GM23338 (cell line): ENCODE results near the gene KRTAP12-2. TPM values are rescaled to one million over a fixed set of nuclear protein-coding genes. Genes with fewer than 3 reads are reported as not detected.

Experiments
- ATAC-seq: fragments of 200-7000 bp; cut with Tn5 transposase; 3 replicates; pipeline ENCODE4 v1.9.1; 2020
- DNase-seq: peaks from one replicate; pipeline ENCODE4 v3.0.0-alpha.2; 2015; ENCODE audit warnings: low spot score
- H2AFZ ChIP-seq: fragments of 200-600 bp; sonication (generic); 2 replicates; pipeline ENCODE4 v1.8.0; 2016; ENCODE audit warnings: antibody characterized with exemption, mild to moderate bottlenecking, moderate library complexity
- H3F3A ChIP-seq: fragments of 200-600 bp; sonication (generic); replicated peaks from 2 replicates; pipeline ENCODE4 v1.8.0; 2017; ENCODE audit warnings: antibody characterized with exemption, mixed run types, low read depth
- H3K27ac ChIP-seq: fragments of 200-600 bp; sonication (generic); 2 replicates; pipeline ENCODE4 v1.6.1; 2016; ENCODE audit warnings: low read depth
- H3K27me3 ChIP-seq: fragments of 200-600 bp; sonication (generic); 2 replicates; pipeline ENCODE4 v1.8.0; 2016; ENCODE audit warnings: mild to moderate bottlenecking, mixed run types, moderate library complexity; ENCODE audit not compliant: insufficient read depth
- H3K36me3 ChIP-seq: fragments of 200-600 bp; sonication (generic); 2 replicates; pipeline ENCODE4 v1.8.0; 2016; ENCODE audit warnings: mild to moderate bottlenecking; ENCODE audit not compliant: insufficient read depth
- H3K4me1 ChIP-seq: fragments of 200-600 bp; sonication (generic); 2 replicates; pipeline ENCODE4 v1.8.0; 2016; ENCODE audit warnings: mild to moderate bottlenecking, moderate library complexity; ENCODE audit not compliant: insufficient read depth
- H3K4me2 ChIP-seq: fragments of 200-600 bp; sonication (generic); 2 replicates; pipeline ENCODE4 v1.7.1; 2017; ENCODE audit warnings: mixed run types
- H3K4me3 ChIP-seq: fragments of 200-600 bp; sonication (generic); 2 replicates; pipeline ENCODE4 v1.6.1; 2016; ENCODE audit warnings: mixed run types
- H3K79me2 ChIP-seq: fragments of 200-600 bp; sonication (generic); replicated peaks from 2 replicates; pipeline ENCODE4 v1.8.0; 2017; ENCODE audit warnings: mild to moderate bottlenecking; ENCODE audit not compliant: insufficient read depth
- H3K9me2 ChIP-seq: fragments of 200-600 bp; sonication (generic); 2 replicates; pipeline ENCODE4 v1.8.0; 2017; ENCODE audit not compliant: insufficient read depth
- H4K20me1 ChIP-seq: fragments of 200-600 bp; sonication (generic); replicated peaks from 2 replicates; pipeline ENCODE4 v1.8.0; 2017; ENCODE audit warnings: mild to moderate bottlenecking; ENCODE audit not compliant: insufficient read depth
- H3K27ac Mint-ChIP-seq: 2 replicates; pipeline ENCODE4 v1.8.0; 2020; ENCODE audit warnings: inconsistent platforms, mild to moderate bottlenecking, moderate library complexity, mixed read lengths
- H3K27me3 Mint-ChIP-seq: 3 replicates; pipeline ENCODE4 v1.8.0; 2022; ENCODE audit warnings: low read depth, mild to moderate bottlenecking, moderate library complexity, mixed read lengths, inconsistent platforms; ENCODE audit not compliant: insufficient read depth, poor library complexity
- H3K36me3 Mint-ChIP-seq: 3 replicates; pipeline ENCODE4 v1.8.0; 2021; ENCODE audit warnings: low read depth, mild to moderate bottlenecking, inconsistent platforms, moderate library complexity, mixed read lengths
- H3K4me1 Mint-ChIP-seq: 3 replicates; pipeline ENCODE4 v1.8.0; 2020; ENCODE audit warnings: mild to moderate bottlenecking, inconsistent platforms, mixed read lengths
- H3K4me3 Mint-ChIP-seq: 3 replicates; pipeline ENCODE4 v1.8.0; 2021; ENCODE audit warnings: moderate library complexity, mild to moderate bottlenecking, inconsistent platforms, mixed read lengths
- H3K9me3 Mint-ChIP-seq: 3 replicates; pipeline ENCODE4 v1.8.0; 2020; ENCODE audit warnings: moderate library complexity, mild to moderate bottlenecking, inconsistent platforms, mixed read lengths
- CREB1 ChIP-seq: fragments of 250-450 bp; sonication (Bioruptor Pico); IDR thresholded peaks from 2 replicates; pipeline ENCODE4 v1.5.0; 2020; ENCODE audit warnings: low read depth, mild to moderate bottlenecking, moderate library complexity
- EZH2 ChIP-seq: fragments of 200-600 bp; sonication (generic); IDR thresholded peaks from one replicate; pipeline ENCODE4 v1.8.0; 2017; ENCODE audit warnings: antibody characterized with exemption, mild to moderate bottlenecking, low read depth; ENCODE audit not compliant: unreplicated experiment
- EZH2phosphoT487 ChIP-seq: fragments of 200-600 bp; sonication (generic); IDR thresholded peaks from one replicate; pipeline ENCODE4 v1.8.1; 2018; ENCODE audit warnings: antibody characterized with exemption; ENCODE audit not compliant: unreplicated experiment
- JUNB ChIP-seq: IDR thresholded peaks from one replicate; pipeline ENCODE4 v1.6.1; 2016; ENCODE audit warnings: antibody characterized with exemption; ENCODE audit not compliant: unreplicated experiment
- NANOG ChIP-seq: IDR thresholded peaks from 2 replicates; pipeline ENCODE4 v1.6.1; 2016; ENCODE audit warnings: antibody characterized with exemption, borderline replicate concordance
- POLR2AphosphoS5 ChIP-seq: IDR thresholded peaks from 2 replicates; pipeline ENCODE4 v1.6.1; 2016; ENCODE audit warnings: antibody characterized with exemption, low read depth
- STAT1 ChIP-seq: IDR thresholded peaks from one replicate; pipeline ENCODE4 v1.6.1; 2016; ENCODE audit warnings: antibody characterized with exemption; ENCODE audit not compliant: unreplicated experiment
- ZNF114 ChIP-seq: fragments of 250-450 bp; sonication (Bioruptor Pico); IDR thresholded peaks from 2 replicates; pipeline ENCODE4 v1.5.0; 2020; ENCODE audit warnings: mild to moderate bottlenecking, moderate library complexity
- ZNF331 ChIP-seq: fragments of 250-450 bp; sonication (Bioruptor Pico); IDR thresholded peaks from 2 replicates; pipeline ENCODE4 v1.5.0; 2020; ENCODE audit warnings: low read depth, mild to moderate bottlenecking, moderate library complexity
- polyA plus RNA-seq: library from polyadenylated mRNA; unstranded; fragments of >200 nt; fragmentation: Nextera tagmentation; extraction: Ambion mirVana; gene quantifications from 2 replicates; pipeline ENCODE4 v1.2.1, GENCODE V29; 2016
- total RNA-seq: library from RNA; depleted of rRNA; stranded (reverse); fragments of >200 nt; shearing (Covaris generic); gene quantifications from 2 replicates; pipeline ENCODE4 v1.2.3, GENCODE V29; 2014
- TF ChIP-seq, protein P1 (sequence below): IDR thresholded peaks from 2 replicates; pipeline ENCODE4 v1.6.1; 2016; ENCODE audit warnings: antibody characterized with exemption
- TF ChIP-seq, protein P2 (sequence below), 2 experiments: fragments of 200-600 bp in 1 of 2; sonication (generic) in 1 of 2; conservative IDR thresholded peaks; 2 replicates each; pipeline versions ENCODE4 v1.5.1 to v1.6.1; 2016 to 2017; ENCODE audit warnings: antibody characterized with exemption in 2 of 2, low read depth in 2 of 2, mild to moderate bottlenecking in 2 of 2, moderate library complexity in 1 of 2

Gene KRTAP12-2
- total and polyA plus RNA-seq, 2 experiments from 2014 or later = not detected

DNA sequence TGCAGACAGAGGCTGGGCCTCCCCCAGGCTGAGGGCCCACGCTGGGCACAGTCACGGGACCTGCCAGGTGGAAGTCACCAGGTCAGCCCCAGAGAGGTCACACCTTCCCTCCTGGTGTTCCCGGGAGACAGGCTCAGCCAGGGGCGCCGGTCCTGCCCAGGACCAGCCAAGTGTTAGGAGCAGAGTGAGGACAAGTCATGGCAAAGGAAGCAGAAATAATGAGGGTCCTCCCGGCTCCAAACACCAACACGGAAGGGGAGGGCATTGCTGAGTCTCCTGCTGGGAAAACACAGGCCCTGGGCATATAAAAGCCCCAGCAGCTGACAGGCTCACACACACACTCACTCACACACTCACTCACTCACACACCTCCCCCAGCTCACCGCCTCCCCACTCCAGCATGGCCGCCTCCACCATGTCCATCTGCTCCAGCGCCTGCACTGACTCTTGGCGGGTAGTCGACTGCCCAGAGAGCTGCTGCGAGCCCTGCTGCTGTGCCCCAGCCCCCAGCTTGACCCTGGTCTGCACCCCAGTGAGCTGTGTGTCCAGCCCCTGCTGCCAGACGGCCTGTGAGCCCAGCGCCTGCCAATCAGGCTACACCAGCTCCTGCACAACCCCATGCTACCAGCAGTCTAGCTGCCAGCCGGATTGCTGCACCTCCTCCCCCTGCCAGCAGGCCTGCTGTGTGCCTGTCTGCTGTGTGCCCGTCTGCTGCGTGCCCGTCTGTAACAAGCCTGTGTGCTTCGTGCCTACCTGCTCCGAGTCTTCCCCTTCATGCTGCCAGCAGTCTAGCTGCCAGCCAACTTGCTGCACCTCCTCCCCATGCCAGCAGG lies 29.5 kb downstream of the KRTAP12-2 start, which contains the start of gene KRTAP10-10:
Gene KRTAP10-10 (plus strand): TSS at position 339 of the 833 bp plus-strand sequence. CDS start 62 bp downstream, at position 401.
- Mint-ChIP-seq H3K27ac (no peak within 1 kb of the TSS), H3K4me3 (no peak within 1 kb of the TSS), H3K27me3 (peaks cover 8% of the 10 kb centered on the region), H3K36me3 (no peaks in the 10 kb centered on the region; the same call in 1 of the 3 replicates), H3K9me3 (peaks cover 20% of the 10 kb centered on the region), H3K4me1 (peaks cover 3% of the 10 kb centered on the region; the same call in 2 of the 3 replicates)
- Histone ChIP-seq H2AFZ (no peak within 1 kb of the TSS), H3K27ac (no peak within 1 kb of the TSS), H3K36me3 (0 out of 2 replicates have a peak, but pooled peaks cover 5% of the 10 kb centered on the region), H3K9me2 (no peaks in the 10 kb centered on the region), H3K27me3 (no peaks in the 10 kb centered on the region), H3F3A (no peaks in the 10 kb centered on the region), H3K4me1 (no peaks in the 10 kb centered on the region), H4K20me1 (no peaks in the 10 kb centered on the region), H3K4me2 (no peak within 1 kb of the TSS), H3K4me3 (no peak within 1 kb of the TSS), H3K79me2 (no peaks in the 10 kb centered on the region)
- DNase-seq (no peak), ATAC-seq (peak; percentile 52)
- TF ChIP-seq EZH2 = no peak

DNA sequence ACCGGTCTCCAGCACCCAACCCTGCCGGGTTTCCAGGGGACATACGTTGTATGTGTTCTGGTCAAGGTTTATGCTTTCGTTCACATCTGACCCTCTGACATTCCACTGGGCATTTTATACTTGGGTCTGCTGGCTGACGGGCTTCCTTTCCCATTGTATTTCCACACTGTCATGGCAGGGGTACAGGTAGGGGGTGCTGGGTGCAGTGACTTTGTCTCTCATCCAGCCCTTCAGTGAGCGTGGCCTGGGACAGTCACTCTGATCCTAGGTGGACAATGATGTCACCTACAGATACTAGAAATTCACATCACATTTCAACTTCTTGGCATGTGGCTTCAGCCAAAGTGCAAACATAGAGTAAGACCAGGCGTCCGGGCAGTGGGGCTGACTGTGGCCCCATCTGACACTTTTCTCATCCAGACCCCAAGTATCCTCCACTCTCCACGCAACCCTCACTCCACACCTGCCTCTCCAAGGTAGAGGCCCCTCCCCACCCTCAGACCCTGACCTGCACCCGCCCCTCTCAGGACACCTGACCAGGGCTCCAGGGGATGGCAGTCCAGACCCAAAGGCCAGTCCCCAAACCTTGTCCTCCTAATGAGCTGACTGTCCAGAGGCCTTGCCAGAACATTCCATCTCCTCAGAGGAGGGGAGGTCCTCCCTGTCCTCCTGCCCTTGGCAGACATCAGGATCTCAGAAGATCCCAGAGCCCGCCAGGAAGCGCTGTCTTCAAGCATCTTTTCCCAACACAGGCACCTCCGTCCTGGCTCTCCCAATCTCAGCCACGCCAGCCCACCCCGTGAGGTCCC lies 30.3 kb downstream of the KRTAP12-2 start:
- Histone ChIP-seq H3K4me2 (no peak overlapping the region), H3K4me3 (no peak overlapping the region), H4K20me1 (no peaks in the 10 kb centered on the region), H3K9me2 (no peaks in the 10 kb centered on the region), H3K27me3 (no peaks in the 10 kb centered on the region), H3K4me1 (no peaks in the 10 kb centered on the region), H3K36me3 (0 out of 2 replicates have a peak, but pooled peaks cover 6% of the 10 kb centered on the region), H3F3A (no peaks in the 10 kb centered on the region), H3K79me2 (no peaks in the 10 kb centered on the region), H3K27ac (no peak overlapping the region), H2AFZ (no peak overlapping the region)
- DNase-seq (no peak), ATAC-seq (no peak; the same call in 2 of the 3 replicates)
- Mint-ChIP-seq H3K4me1 (peaks cover 3% of the 10 kb centered on the region; the same call in 2 of the 3 replicates), H3K4me3 (no peak overlapping the region), H3K36me3 (peaks cover 3% of the 10 kb centered on the region), H3K9me3 (peaks cover 25% of the 10 kb centered on the region), H3K27me3 (peaks cover 8% of the 10 kb centered on the region), H3K27ac (no peak overlapping the region)
- TF ChIP-seq CREB1 (no peak), ZNF114 (CRISPR knock-in tag) (no peak), EZH2phosphoT487 (no peak), STAT1 (no peak), JUNB (no peak), NANOG (no peak), POLR2AphosphoS5 (no peak), ZNF331 (CRISPR knock-in tag) (no peak)
- TF ChIP-seq, protein P1, sequence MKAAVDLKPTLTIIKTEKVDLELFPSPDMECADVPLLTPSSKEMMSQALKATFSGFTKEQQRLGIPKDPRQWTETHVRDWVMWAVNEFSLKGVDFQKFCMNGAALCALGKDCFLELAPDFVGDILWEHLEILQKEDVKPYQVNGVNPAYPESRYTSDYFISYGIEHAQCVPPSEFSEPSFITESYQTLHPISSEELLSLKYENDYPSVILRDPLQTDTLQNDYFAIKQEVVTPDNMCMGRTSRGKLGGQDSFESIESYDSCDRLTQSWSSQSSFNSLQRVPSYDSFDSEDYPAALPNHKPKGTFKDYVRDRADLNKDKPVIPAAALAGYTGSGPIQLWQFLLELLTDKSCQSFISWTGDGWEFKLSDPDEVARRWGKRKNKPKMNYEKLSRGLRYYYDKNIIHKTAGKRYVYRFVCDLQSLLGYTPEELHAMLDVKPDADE = no peak
- TF ChIP-seq, protein P2, sequence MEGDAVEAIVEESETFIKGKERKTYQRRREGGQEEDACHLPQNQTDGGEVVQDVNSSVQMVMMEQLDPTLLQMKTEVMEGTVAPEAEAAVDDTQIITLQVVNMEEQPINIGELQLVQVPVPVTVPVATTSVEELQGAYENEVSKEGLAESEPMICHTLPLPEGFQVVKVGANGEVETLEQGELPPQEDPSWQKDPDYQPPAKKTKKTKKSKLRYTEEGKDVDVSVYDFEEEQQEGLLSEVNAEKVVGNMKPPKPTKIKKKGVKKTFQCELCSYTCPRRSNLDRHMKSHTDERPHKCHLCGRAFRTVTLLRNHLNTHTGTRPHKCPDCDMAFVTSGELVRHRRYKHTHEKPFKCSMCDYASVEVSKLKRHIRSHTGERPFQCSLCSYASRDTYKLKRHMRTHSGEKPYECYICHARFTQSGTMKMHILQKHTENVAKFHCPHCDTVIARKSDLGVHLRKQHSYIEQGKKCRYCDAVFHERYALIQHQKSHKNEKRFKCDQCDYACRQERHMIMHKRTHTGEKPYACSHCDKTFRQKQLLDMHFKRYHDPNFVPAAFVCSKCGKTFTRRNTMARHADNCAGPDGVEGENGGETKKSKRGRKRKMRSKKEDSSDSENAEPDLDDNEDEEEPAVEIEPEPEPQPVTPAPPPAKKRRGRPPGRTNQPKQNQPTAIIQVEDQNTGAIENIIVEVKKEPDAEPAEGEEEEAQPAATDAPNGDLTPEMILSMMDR (conservative IDR thresholded peaks at IDR 0.05; ENCODE audit: low read depth in 2 of 2) = no peak
